Daoy (cell line): ENCODE data around the gene AKIRIN2. TPM values are rescaled to one million over a fixed set of nuclear protein-coding genes. Genes with fewer than 3 reads are reported as not detected.

Experiments
- DNase-seq: peaks from one replicate; pipeline ENCODE4 v3.0.0-alpha.2; 2015; ENCODE audit warnings: low read depth
- total RNA-seq: library from RNA; depleted of rRNA; stranded (reverse); fragments of >200 nt; shearing (Covaris generic); gene quantifications from 2 replicates; pipeline ENCODE4 v1.2.3, GENCODE V29; 2014; rRNA removed

Gene AKIRIN2
- total RNA-seq, 1 experiment from 2014 or later, result 15.6 TPM

DNA sequence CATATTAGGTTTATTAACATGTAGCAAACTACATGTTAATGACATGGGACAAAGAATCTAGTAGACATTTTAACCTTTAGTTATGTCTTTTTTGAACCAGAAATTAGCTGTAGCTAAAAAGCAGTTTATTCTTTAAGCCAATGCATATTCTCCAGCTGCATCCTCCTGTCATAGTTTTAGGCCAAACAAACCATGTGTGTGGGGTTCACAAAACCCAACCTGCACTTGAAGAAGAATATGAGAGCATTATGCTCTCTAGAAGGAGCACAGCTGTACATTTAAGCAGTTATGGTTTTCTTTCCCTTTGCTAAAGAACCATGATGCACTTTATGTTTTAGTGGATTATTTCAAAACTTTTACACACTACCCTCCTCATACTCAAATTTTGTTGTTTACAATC is 46.2 kb downstream of the AKIRIN2 start:
- DNase-seq, result no peak

DNA sequence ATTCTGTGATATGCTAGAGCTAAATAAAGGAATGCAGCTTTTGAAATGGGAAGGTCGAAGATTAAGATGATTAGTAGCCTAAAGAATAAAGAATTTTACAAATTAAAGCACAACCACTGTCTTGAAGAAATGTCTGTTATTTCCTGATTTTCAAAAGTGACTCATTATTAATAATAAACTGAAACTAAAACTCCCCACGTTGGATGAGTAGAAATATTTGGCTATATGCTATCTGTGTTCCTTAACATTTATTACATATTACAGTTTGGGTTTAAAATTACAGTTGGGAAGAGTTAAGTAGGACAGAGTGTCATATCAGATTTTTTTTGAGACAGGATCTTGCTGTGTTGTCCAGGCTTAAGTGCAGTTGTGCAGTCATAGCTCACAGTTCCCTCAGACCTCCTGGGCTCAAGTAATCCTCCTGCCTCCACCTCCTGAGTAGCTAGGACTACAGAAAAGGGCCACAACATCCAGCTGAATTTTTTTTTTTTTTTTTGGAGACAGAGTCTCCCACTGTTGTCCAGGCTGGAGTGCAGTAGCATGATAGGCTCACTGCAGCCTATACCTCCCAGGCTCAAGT is 47.1 kb downstream of the AKIRIN2 start:
- DNase-seq, result no peak

DNA sequence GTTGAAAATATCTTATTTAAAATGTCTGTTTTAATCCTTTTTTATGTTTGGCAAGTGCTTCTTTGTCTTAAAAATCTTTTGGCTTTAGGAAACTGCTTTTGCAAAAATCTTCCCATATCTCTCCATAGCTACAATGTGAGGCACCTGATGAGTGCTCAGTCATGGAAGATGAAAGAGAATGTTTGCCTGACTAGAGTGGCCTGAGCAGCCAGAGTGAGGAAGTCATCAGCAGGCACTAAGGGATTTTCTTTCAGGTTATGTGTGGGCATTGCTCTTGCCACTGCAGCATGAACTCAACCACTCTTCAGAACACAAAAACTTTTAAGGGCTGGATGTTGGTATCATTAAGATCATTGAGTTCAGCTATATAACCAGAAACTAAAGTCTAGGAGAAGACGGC is 47.9 kb downstream of the AKIRIN2 start:
- DNase-seq, result no peak

DNA sequence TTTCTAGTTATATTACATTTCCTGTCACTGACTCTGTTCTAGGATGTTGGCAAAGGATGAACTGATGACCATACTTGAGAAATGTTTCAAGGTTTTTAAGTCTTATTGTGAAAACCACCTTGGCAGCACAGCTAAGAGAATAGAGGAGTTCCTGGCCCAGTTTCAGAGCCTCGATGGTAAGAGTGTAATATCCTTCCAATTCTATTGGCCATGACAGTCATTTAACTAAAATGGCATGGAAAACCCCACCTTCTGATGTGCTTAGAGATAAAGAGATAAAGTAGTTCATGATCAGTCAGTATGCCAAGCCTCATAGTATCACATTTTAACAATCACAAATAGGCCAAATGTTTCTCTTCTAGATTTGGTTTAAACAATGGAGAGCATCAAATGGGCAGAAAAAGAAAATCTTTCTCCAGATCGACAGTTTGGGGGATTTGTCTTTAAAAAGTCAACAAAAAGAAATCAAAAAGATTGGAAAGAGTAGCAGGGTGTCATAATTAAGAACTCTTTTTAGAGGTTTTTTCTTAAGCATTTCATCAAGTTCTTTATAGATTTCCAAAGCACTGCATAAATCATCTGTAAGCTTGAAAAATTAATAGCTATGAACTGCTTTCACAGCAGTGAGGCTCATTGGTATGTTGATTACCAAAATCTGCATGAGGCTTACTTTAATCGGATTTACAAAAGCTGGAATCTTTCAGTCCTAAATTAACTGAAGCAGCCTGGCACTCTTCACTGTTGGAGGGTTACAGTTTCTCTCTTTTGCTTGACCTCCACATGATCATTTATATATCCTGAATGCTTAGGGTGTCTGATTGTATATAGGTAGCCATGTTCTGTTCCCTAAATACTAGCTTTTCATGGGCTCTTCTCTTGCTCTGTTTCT is 48.7 kb downstream of the AKIRIN2 start:
- DNase-seq, result no peak

GRCh38 chr6:87645080-87645479 is 57.0 kb downstream of the AKIRIN2 start:
- DNase-seq, result no peak

GRCh38 chr6:87641065-87641692 is 60.9 kb downstream of the AKIRIN2 start:
- no peak for DNase-seq

DNA sequence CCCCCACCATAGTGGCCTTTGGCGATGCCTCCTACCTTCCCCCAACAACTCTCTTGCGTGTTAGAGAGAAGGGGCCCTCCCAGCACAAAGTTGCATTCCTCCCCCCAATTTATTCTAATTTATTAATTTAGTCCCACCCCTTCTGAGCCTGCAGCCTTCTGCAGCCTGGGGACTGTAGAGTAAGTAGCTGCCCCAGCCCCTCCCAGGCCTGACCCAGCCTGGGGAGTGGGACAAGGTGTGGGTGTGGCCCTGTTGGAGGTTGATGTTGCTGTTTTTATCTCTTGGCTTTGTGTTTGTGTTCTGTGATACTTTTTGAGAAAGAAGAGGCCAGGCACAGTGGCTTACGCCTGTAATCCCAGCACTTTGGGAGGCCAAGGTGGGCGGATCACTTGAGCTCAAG is 62.7 kb downstream of the AKIRIN2 start:
- DNase-seq, result no peak

DNA sequence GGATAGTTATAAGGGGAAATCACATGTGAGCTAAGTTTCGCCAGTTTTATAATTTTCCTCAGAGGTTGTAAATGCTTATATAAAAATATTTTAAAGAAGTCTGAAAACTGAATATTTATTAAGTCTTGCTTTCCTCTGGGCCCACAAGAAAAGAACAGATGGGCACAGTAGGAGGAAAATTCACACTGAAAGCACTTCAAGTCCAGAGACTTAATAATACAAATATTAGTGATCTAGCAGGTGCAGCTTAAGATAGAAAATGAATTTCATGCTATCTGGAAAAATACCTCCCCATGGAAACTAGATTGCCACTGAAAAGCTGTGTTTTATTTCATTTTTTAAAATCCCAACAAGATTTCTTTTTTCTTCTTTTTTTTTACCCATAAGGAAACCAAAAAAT is 64.9 kb downstream of the AKIRIN2 start:
- DNase-seq, result no peak

DNA sequence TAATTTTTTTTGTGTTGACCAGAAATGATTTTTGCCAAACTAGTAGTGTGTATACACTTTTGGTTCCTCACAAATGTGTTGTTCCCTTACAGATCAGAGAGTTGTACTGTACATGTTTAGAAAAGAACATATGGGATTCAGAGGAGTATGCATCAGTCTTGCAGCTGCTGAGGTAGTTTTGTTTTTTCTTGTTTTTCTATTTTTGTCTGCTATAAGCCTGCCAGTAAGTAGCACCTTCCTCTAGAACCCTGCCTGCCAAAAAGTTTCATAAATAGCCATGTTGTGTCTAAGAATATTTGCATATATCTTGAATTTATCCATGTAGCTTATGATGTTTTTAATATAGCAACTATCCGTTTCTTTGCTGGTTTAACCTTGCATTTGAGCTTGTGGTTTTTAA is 65.7 kb downstream of the AKIRIN2 start:
- DNase-seq, result no peak

DNA sequence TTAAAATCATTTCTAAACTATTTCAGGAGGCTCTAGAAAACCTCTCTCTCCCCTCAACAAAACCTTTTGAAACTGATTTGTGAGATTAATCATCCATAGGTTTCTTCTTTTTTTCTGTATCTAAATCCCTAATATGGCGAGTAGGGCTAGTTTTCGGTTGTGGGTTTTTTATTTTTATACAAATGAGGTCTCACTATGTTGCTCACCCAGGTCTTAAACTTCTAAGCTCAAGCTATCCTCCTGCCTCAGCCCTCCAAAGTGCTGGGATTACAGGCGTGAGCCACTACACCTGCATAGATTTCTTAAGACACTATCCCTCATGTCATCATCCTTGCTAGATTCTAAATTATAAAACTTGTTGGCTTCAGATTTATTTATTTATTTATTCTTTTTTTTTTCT is 68.2 kb downstream of the AKIRIN2 start:
- DNase-seq, result no peak

- DNase-seq, result no peak
These were observed 71.3 kb downstream of the AKIRIN2 start for GRCh38 chr6:87630746-87631145.

GRCh38 chr6:87628881-87629280 is 73.2 kb downstream of the AKIRIN2 start:
- no peak for DNase-seq

DNA sequence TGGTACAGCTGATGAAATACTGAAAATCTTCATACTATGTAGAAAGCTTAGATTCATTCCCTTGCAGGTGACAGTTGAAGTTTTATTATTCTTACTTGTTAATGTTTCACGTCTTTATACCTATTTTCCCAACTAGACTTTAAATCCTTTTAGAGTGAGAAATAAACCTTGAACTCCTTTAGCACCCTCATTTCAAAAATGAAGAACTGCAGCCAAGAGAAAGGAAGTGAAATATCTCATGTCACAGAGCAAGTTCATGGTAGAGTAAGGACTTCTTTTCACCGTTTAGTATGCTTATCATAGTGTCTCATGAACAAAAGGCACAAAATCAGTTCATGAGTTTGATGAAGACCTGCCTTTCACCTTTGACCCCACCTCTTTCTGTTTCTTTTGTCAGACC is 73.6 kb downstream of the AKIRIN2 start:
- DNase-seq, result no peak

Other genes with a start within 250 kb of the AKIRIN2 start
- 14.1 and 22.6 TPM in 2 replicates for gene SLC35A1, start 229.3 kb downstream of the AKIRIN2 start, total RNA-seq
- gene RARS2, start 112.2 kb downstream of the AKIRIN2 start, total RNA-seq, result 38.9 and 39.6 TPM in 2 replicates
- gene ORC3, start 112.1 kb downstream of the AKIRIN2 start, total RNA-seq, result 39.1 and 44.2 TPM in 2 replicates